8988T (cell line): ENCODE measurements around the gene TENM3.
"Not testable (repeated sequence)": the region's sequence is repeated elsewhere in the genome, so short reads cannot be mapped to it uniquely, and the experiment has no call there.

ENCODE experiments used
- DNase-seq: peaks from one replicate; pipeline ENCODE4 v3.0.0; 2011

The TENM3 gene

DNA sequence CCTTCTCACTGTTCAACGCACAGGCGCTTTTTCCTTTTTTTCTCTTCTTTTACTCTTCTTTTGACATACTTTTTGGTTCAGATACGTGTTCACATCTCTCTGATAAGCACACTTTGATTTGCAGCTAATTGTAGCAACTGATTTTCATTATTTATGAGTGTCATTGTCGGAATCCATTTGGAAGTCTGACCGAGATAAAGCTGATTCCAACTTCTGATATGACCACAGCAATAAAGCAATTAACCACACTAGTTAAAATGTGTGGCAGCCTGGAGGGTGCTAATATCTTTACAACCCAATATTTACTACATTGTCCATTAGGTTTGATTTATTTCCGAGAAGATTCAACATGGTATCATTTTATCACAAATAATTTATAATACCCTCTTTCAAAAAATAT, 101.8 kb downstream of the TENM3 start:
- DNase-seq, result no peak

DNA sequence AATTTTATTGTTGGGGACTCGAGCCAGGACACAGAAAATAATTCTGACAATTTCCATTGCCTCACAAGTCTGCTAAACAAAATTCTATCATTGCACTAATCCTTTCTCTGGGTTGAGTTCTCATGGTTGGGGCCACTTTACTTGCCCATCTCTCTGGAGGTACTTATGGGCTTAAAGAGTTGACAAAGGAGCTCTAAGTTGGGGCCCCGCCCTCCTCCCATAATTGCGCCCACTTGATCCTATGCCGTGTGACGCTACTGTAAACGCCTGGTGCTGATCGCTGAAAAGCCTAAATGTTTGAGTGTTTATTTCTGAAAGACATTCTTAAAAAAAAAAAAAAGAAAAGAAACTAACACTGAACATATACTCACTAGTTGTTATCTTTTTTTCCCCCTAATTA, 103.0 kb downstream of the TENM3 start:
- no peak for DNase-seq

DNA sequence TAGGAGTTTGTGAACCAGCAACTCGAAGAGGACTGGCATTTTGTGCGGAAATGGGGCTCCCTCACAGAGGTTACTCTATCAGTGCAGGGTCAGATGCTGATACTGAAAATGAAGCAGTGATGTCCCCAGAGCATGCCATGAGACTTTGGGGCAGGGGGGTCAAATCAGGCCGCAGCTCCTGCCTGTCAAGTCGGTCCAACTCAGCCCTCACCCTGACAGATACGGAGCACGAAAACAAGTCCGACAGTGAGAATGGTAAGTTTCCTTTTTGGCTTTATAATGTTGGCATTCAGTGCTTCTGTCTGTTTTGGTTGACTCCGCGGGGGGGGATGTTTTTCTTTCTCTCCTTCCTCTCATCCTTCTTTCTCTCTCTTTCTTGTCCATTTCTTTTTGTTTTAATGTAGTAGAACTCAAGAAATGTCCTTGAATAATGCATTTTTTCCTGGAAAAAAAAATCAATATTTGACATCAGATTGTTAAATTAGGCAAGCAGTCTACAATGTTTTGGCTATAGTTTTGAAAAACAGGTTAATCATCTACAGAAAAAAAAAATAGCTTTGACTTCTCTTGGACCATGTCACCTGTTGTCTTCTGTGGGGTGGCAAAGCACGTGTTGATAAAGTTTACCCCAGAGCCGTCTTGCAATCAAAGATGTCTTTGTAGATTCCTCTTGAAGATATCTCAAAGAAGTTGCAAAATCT, 103.6 kb downstream of the TENM3 start:
- DNase-seq, result no peak

DNA sequence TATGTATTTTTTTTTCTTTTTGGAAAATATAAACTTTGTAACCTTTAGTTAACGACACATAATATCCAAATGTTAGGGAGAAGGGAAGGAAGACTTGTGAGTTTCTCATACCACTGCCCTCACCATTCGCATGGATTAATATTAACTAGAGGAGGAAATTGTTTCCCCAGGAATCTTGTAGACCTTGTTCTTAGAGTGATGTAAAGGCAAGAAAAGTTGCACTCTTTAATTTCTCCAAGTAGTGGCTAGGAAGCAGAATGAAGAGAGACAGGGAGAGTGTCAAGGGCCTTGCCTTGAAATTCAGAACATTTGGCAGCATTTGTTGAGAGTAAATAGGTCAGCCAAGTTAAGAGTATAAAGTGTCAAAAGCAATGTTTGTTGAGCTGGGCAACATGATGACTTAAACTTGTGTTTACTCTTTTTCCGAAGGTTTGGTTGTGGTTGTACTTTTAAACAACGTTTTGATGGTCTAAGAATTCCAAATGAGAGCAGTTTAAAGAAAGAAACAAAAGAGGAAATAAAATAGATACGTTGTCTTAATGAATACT, 105.7 kb downstream of the TENM3 start:
- no peak for DNase-seq

DNA sequence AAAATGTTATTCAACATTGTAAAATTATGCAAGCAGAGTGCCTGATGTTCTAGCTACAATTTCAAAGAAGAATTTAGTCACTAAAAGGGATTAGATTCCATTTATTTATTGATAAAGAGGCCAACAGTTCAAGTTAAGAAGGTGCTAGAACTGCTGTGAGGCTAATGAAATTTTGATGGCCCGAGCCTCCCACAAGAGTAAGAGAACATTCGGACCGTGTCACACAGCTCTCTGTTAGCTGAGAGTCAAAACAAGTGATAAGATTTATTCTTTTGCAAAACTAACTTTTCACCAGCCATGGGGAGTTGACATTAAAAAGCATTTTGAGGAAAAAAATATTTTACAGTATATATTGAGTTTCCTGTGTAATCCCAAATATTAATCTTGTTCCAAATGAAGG, 106.8 kb downstream of the TENM3 start:
- DNase-seq, result no peak

DNA sequence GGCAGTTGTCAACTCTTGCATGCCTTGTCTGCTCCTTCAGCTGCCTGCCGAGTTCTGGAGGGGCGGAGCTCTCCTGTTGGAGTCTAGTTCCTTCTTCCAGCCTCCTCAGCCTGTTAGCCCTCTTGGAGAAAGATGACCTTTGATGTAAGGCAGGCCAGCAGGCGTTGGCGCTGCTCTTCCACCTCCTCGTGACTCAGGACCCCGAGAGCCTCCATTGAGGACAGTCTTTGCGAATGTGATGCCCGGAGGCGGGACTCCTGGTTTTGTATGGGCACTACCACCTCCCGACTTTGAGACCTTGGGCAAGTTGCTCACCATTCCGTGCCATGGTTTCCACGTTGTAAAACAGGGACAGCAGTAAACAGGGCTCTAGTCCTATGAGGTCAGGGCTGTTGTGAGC, 108.3 kb downstream of the TENM3 start:
- DNase-seq, result no peak

DNA sequence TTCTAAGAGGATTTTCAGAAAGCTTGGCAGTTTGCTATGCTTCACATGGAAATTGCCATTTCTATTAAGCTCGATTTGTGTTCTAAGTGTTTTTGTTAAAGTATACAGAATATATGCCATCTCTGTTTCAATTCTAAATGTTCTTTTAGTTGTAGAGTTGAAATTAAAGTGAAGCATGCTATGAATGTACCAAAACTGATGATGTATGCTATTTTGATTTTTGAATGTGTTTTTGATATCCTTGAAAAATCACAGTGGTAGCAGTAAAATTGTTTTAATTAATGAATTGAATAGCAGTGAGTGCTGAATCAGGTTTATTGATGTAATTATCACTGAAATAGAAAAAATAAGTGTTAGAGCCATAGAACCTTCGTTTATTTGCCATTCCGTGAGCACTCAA, 110.9 kb downstream of the TENM3 start:
- no peak for DNase-seq

DNA sequence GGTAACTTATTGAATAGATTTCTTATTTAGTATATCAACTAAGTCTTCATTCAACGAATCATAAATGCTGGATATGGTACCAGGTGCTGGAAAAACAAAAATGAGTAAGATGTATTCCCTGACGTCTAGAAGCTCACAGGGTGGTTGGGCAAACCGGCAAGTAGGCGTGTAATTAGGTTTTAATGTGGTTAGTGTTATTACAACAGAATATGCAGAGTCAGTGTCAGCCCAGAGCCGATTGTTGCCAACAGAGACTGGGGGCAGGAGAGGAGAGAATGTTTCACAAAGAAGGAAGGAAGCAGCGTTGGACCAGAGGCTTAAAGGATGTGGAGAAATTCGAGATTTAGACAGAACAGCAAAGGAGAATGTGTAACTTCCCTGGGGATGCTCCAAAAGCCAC, 111.7 kb downstream of the TENM3 start:
- no peak for DNase-seq

DNA sequence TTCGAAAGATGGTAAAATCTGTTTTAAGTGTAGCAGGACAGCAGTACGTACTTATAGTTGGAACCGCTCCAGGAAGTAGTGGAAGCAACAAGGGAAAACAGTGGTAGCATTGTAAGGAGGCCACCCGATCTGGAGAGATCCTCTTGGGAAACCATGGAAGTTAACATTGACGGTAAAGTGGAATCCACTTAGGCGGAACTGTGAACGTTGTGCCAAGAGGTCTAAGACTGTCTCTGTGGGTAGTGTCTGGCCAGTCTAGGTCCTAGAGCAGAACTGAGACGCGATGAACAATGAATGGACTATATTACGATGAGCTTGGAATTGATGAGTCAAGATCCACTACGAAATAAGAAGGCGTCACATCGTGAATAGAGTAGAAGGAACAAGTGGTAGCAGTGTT, 124.0 kb downstream of the TENM3 start:
- no peak for DNase-seq

DNA sequence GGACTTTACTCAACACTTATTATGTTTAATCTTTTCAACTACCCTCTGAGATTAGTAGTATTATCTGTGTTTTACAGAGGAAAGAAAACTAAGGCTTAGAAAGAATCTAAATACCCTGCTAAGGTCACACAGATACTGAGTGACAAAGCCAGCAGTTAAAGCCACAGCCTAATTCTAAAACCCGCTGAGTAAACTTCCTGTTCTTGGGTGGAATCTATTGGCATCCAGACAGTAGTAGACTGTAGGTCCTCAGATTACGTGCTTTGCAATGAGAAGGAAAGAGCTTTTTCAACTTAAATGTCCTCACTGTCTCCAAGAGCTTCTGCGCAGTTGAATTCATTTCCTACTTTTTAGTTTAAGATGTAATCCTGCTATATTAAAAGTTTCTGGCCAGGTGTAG, 126.0 kb downstream of the TENM3 start:
- no peak for DNase-seq

DNA sequence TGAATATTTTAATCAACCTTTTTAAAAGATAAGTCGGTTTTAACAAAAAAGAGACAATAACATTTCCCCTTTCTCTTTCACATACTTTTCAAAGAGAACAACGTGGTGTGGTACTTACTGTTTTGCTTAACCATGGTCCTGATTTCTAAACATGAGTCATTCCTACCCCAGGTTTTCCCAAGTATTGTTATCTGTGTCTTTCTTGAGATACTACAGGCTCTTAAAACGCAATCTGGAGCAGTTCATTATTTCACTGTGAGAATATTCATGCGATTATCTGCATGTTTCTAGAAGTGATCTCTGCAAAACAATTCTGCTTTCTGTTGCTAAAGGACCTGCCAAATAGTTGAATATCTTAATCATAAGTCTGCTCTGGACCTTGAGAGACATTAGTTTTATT, 127.3 kb downstream of the TENM3 start:
- DNase-seq, result no peak

DNA sequence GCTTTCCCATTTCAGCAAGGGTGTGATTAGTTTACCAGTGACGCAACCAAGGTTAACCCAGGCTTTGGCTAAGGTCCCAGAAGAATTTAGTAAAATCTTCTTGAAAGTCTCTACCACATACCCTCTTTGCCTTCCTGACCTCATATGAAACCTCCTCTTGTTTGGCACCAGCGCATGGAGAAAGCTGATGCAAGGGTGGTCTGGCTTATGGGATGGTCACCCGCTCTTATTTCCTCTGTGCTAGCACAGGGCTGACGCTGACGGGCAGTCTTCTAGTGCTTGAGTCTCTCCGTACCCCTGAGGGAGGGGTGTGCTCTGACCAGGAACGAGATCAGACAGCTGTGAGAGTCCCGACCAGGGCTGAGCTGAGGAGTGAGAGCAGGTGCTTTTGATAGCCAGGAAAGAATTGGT, 137.6 kb downstream of the TENM3 start:
- no peak for DNase-seq

DNA sequence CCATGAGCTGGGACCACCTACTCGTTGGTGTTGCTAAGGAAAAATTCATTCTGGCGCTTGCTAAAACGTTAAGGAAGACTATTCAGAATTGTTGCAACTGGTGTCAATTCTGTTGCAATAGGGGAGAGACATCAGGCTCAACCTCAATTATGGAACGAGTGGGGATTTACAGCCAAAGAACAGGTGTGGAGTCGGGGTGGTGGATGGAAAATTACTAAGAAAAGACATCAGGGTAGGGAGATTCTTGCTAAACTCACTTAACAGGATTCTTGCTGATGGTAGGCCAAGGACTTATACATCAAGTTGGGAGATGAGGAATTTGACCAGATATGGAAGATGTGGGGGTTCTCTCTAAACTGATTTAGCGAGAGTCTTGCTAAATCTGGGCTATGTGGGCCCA, 139.7 kb downstream of the TENM3 start:
- no peak for DNase-seq

DNA sequence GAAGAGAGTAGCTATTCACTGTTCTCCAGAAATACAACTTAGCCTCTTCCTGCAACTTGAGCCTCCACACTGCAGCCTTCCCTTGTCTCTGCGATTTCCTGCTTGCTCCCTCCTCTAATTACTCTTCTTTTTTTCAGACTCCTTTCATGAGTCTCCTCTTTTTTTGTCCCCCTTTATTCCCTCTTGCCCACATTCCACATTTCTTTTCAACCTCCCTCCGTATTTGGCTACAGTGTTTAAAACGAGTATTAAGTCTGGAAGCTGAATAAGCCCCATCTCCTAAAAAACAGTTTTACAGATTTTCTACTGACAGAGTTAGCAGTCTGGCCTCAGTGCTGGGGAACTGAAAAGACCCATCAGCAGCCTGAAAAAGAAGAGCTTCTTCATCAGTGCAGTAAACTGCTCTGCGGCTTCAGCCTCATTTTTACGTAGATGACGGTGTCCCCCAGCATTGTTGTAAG, 141.5 kb downstream of the TENM3 start:
- DNase-seq, result no peak

DNA sequence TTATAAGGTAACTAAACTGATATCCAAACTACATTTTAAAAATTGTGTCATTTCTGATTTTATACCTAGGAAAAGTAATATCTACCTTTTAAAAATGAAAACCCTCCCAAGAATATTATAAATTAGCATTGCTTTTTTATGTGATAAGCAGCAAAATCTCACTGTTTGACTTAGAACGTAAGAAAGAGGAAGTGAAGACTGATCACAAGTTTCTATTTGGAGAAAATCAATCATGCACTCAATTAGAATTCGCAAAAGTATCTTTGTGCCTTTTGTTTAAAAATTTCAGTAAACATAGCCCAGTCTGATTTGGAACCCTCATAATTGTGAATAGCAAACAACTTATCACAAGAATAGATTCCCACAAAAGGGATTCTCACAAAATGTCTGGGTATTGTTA, 142.7 kb downstream of the TENM3 start:
- DNase-seq, result no peak

DNA sequence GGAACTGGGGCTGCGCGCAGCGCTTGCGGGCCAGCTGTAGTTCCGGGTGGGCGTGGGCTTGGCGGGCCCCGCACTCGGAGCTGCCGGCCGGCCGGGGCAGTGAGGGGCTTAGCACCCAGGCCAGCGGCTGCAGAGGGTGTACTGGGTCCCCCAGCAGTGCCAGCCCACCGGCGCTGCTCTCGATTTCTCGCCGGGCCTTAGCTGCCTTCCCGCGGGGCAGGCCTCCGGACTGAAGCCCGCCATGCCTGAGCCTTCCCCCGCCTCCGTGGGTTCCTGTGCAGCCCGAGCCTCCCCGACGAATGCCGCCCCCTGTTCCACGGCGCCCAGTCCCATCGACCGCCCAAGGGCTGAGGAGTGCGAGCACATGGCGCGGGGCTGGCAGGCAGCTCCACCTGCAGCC, 143.4 kb downstream of the TENM3 start:
- DNase-seq, result not testable (repeated sequence)

DNA sequence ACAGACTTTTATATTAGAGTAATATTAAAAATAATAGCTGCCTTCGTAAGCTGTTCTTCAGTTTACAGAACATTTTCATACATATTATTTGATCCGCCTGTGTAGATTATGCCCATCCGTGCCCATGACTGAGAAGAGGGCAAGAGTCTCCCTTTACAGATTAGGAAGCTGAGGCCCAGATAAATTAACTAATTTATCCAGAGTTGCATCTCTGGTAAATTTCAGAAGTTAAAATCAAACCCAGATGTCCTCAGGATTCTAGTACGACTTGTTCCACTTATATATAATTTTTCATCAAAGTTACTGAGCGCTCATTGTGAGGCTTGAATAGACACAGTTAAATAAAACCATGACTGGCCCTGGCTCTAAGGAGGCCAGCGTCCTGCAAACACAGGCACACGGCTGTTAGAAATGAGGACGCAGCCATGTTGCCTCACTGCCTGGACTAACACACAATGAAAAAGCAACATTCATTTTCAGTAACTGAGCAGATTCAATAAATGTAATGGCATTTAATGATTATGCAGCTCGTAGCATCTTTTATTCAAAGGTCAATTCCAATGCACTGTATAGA, 148.0 kb downstream of the TENM3 start:
- no peak for DNase-seq

DNA sequence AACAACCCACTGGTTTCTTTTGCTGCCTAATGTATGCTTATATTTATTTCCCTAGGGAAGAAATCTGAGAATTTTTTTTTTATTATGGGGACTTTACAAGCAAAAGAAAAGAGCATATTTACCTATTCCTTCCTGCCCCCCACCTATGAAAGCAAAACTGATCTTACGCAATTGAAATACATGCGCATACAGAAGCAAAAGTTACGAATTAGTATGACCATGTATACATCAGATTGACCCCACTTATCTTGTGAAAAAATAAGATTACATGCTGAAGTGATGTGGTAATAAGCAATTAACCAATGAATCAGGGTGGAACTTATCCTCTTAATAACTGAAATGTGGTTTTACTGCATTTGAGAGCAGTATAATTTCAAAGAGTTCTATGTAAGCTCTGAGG, 151.0 kb downstream of the TENM3 start:
- no peak for DNase-seq

DNA sequence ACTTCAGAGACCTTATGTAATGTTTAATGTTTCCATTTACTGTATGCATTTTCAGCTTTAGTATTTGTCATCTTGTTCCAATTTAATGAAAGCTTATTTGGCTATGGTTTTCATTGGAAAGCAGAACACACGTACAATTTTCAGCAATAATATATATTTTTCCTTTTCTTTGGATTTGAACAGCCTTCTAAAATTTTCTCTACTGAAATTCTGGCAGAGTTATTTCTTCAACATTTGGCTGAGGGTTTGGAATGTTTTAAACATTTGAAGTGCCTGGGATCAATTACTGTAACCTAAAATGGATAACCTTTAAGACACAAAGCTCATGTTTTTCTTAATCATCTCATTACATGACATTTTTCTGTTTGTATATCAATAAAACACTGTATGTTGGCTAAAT, 156.9 kb downstream of the TENM3 start:
- DNase-seq, result no peak

DNA sequence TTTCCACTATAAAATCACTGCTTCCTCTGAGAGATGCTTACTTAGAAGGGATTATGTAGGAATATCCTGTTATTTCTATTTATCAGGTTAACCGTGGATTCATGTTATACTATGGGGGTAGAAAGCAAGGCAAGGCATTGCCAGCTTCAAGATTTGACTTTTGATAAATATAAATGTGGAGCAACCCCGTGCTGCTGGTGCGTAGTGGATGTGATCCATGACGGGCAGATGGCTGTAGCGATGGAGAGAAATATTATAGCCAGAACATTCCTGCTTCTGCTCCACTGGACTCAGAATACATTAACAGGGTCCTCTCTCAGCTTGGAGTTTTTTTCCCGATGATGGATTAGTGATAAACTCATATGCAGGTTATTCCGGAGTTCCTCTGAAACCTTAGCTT, 157.6 kb downstream of the TENM3 start:
- no peak for DNase-seq

DNA sequence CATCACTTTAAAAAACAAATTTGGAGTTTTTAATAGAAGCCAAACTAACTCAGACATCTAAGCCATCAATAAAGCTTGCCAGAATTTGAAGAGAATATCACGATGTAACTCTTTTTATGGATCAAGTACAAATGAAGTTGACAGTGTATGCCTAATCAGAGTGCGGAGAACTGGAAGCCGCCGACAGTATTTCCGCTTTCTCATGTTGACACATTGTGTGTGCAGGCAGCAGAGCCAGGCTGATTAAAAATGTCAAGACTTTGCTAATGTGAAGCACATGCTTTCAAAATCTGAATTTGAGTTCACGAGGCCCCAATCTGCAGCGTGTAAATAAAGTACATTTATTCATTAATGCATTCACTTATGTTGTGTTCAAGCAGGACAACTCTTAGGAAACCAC, 161.2 kb downstream of the TENM3 start:
- DNase-seq, result no peak

DNA sequence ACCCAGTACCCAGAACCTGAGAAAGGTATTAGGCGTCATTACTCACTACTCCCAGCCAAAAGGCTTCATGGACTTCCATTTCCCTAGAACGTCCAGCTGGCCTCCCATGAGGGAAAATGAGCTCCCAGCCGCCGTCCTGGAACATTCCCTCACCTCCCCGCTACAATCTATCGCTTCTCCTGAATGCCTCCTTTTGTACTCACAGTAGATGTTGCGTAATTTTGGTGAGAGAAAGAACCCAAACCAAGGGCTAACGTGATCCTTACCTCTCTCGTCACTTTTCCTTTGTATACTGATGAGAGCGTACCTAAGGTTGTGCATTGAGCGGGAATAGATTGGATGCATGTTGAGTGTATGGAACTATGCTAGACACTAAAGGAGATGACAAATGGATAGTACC, 161.9 kb downstream of the TENM3 start:
- no peak for DNase-seq

DNA sequence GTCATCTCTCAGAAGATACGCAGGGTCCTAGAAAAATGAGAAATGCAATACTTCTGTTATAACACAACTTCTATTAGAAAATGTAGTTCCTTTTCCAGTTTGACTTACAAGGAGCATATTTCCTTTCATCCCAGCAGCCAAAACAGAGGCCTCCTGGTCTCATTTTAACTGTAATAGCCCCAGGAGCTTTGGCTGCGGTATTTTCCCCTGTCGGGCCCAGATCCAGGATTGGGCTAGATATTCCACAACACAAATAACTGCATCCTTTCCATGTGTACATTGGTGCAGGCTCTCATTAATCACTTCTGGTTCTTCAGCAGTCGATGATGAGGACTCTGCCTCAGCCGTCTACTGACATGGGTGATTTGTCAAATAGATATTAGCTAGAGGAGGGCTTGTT, 166.1 kb downstream of the TENM3 start:
- no peak for DNase-seq

DNA sequence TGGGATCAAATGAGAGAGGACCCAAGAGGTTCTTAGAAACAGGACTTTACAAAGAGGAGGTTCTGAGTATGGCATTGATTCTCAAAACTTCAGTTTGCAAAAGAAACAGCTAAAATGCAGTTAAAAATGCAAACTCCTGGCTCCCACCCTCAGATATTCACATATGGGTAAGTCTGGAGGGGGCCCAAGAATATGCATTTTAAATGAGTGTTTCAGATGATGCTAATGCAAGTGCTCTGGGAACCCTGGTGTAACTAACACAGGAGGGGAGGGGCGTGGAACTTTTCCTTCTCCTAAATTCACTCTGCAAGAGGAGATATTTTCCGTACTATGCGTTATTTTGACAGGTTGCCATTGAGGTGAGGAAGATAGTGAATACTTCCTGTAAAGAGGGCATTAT, 168.2 kb downstream of the TENM3 start:
- no peak for DNase-seq

DNA sequence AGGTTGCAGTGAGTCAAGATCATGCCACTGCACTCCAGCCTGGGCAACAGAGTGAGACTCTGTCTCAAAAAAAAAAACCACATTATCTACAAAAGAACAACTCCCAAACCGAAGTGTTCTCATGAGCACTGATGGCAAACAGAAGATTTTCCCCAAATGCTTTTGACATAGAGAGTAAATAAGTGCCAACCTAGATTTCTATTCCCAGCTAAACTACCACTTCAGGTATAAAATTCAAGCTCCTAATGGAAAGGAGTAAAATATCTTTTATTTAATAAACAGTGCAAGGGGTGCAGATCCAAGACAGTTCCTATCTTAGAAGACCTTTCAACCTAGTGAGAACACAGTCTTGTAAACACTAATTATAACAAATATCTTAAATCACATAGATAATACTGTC, 170.3 kb downstream of the TENM3 start:
- DNase-seq, result no peak
